Esophagus squamous epithelium (tissue), 4 donors: ENCODE measurements around the gene AGAP2.

Source experiments
- POLR2A ChIP-seq, 4 donors: fragments of 450-650 bp; IDR thresholded peaks; one replicate each; pipeline ENCODE4 v1.6.1; 2017; ENCODE audit warnings: antibody characterized with exemption in 4 of 4, mild to moderate bottlenecking in 4 of 4, moderate library complexity in 3 of 4
- TF ChIP-seq, protein P1 (sequence below), 6 experiments: fragments of 450-650 bp in 4 of 6; fragments of 200-600 bp in 2 of 6; sonication (generic) in 2 of 6; IDR thresholded peaks; one replicate each; pipeline ENCODE4 v1.5.1; 2016 to 2019; ENCODE audit warnings: antibody characterized with exemption in 6 of 6, mild to moderate bottlenecking in 4 of 6, moderate library complexity in 4 of 6

DNA sequence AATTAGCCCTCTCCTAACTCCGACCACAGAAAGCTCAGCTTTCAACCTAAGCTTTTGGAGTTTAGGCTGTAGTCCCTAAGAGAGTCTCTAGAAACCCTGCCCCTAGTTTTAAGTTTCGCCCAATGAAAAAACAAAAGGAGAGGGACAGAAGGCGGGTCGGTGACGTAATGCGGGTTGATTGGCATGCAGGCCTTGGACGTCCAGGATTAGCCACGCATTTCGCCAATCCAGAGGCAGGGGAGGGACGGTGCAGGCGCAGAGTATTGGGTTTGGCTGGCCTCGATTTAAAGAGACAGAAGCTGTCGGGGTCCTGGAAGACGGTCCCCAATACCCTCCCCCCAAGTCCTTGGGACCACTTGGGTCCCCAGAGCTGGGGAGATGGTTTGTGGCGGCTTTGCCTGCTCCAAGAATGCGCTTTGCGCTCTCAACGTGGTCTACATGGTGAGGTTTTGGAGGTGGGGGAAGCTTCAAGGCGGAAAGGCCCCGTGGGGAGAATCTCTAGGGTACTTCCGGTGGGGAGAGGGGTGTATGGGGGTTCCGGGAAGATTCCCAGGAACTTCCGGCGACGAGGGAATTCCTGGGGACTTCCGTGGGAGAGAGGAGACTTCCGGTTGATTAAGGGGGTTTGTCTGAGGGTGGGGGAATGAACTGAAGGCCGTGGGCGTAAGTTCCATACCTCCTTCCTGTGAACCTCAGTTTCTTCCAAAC lies 6.4 kb upstream of the AGAP2 start, which contains the start of gene TSPAN31:
- peak in 2 of 4 donors; percentile 65 to 76 for TF ChIP-seq POLR2A (IDR thresholded peaks at IDR 0.05)
- TF ChIP-seq, protein P1, sequence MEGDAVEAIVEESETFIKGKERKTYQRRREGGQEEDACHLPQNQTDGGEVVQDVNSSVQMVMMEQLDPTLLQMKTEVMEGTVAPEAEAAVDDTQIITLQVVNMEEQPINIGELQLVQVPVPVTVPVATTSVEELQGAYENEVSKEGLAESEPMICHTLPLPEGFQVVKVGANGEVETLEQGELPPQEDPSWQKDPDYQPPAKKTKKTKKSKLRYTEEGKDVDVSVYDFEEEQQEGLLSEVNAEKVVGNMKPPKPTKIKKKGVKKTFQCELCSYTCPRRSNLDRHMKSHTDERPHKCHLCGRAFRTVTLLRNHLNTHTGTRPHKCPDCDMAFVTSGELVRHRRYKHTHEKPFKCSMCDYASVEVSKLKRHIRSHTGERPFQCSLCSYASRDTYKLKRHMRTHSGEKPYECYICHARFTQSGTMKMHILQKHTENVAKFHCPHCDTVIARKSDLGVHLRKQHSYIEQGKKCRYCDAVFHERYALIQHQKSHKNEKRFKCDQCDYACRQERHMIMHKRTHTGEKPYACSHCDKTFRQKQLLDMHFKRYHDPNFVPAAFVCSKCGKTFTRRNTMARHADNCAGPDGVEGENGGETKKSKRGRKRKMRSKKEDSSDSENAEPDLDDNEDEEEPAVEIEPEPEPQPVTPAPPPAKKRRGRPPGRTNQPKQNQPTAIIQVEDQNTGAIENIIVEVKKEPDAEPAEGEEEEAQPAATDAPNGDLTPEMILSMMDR (IDR thresholded peaks at IDR 0.05): peak in 3 of 6 experiments; percentile 12 to 33 (median 19)
